NB4 (cell line): ENCODE data around the gene HSD3B7.

Experiments
- DNase-seq: peaks from one replicate; pipeline ENCODE4 v3.0.0; 2010; ENCODE audit warnings: low read depth
- H3K4me3 ChIP-seq: one replicate; pipeline ENCODE4 v1.5.1; 2011; ENCODE audit warnings: mild to moderate bottlenecking, low read depth, low read length, moderate library complexity
- CTCF ChIP-seq: IDR thresholded peaks from one replicate; pipeline ENCODE4 v1.5.1; 2012; ENCODE audit warnings: low read depth, low read length
- MAX ChIP-seq: IDR thresholded peaks from 2 replicates; pipeline ENCODE4 v1.6.1; 2011; ENCODE audit warnings: low read depth, low read length
- MYC ChIP-seq: IDR thresholded peaks from 2 replicates; pipeline ENCODE4 v1.6.1; 2011; ENCODE audit warnings: low read depth, low read length
- POLR2A ChIP-seq: IDR thresholded peaks from 2 replicates; pipeline ENCODE4 v1.6.1; 2011; ENCODE audit warnings: mild to moderate bottlenecking; ENCODE audit not compliant: insufficient read length; ENCODE audit errors: extremely low read depth

The HSD3B7 gene

GRCh38 chr16:30996324-30996984 is 11.4 kb downstream of the HSD3B7 start:
- H3K4me3 ChIP-seq = peak overlapping the region; percentile 69
- TF ChIP-seq CTCF = no peak
- no peak for TF ChIP-seq MYC
- TF ChIP-seq MAX = no peak
- TF ChIP-seq POLR2A = no peak
- DNase-seq = no peak

GRCh38 chr16:30996985-30997724 is 12.1 kb downstream of the HSD3B7 start:
- DNase-seq = peak; percentile 82
- peak; percentile 68 for TF ChIP-seq POLR2A
- no peak for TF ChIP-seq MAX
- no peak for TF ChIP-seq CTCF
- H3K4me3 ChIP-seq = peak overlapping the region; percentile 69

GRCh38 chr16:30997725-30998711 is 13.0 kb downstream of the HSD3B7 start:
- TF ChIP-seq MAX (no peak), POLR2A (no peak), MYC (no peak), CTCF (no peak)
- H3K4me3 ChIP-seq = no peak overlapping the region
- no peak for DNase-seq

DNA sequence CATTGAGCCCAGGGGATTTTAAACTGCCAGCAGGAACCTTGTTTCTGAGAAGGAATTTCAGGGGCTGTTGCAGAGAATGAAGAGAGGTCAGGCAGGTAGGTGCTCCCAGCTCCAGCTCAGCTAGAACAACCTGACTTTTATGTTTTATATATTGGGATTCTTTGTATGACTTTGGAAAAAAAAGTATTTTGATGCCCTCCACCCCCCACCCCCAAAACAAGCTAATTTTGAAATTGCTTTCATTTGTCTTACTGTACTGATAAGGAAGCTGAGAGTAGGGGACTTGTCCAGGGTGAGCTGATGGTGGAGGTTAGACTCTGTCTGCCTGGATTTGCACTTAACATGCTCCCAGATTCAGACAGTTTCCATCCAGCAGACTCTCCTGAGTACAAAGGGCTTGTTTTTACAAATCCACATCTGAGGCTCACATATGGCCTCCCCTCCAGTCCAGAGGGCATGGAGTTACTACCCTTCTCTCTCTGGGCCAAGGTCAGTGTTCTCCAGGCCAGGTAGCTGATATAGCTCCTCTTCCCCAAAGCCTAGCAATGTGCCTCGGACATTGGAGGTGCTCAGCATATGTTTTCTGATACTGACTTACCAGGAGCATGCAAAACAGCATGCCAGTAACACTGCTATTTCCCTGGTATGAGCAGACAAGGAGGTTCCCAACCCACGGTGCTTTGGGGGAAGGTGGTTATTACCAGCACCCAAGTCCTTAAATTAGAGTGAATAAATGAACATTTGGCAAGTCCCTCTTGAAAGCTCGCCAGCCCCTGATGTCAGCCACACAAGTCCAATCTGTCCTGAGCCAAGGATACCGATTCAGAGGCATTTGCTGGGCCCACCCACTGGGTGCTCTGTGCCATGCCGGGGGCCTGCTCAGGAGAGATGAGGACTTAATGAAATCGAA is 14.1 kb downstream of the HSD3B7 start:
- no peak overlapping the region for H3K4me3 ChIP-seq
- TF ChIP-seq MYC (no peak), MAX (no peak), POLR2A (no peak), CTCF (no peak)
- peak; percentile 6 for DNase-seq
